AG10803 (cell line): ENCODE data around the gene FBN1.

Experiments
- DNase-seq: peaks from one replicate; pipeline ENCODE4 v3.0.0; 2010; ENCODE audit warnings: low read depth
- H3K4me3 ChIP-seq: 2 replicates; pipeline ENCODE4 v1.5.1; 2011; ENCODE audit warnings: mild to moderate bottlenecking, low read length, control low read depth
- CTCF ChIP-seq: conservative IDR thresholded peaks from 2 replicates; pipeline ENCODE4 v1.5.1; 2011; ENCODE audit warnings: mild to moderate bottlenecking, low read length, control low read depth, inconsistent platforms

FBN1 gene

GRCh38 chr15:48447657-48448056, 197.9 kb downstream of the FBN1 start:
- H3K4me3 ChIP-seq: no peak overlapping the region
- no peak for TF ChIP-seq CTCF
- peak; percentile 73 for DNase-seq

GRCh38 chr15:48447058-48447457, 198.5 kb downstream of the FBN1 start:
- TF ChIP-seq CTCF: no peak
- no peak for DNase-seq
- H3K4me3 ChIP-seq: no peak overlapping the region

GRCh38 chr15:48442011-48442410, 203.5 kb downstream of the FBN1 start:
- H3K4me3 ChIP-seq: no peak overlapping the region
- no peak for TF ChIP-seq CTCF
- no peak for DNase-seq

GRCh38 chr15:48440084-48440483, 205.4 kb downstream of the FBN1 start:
- H3K4me3 ChIP-seq: no peak overlapping the region
- TF ChIP-seq CTCF: 0 out of 2 replicates have a peak, but pooled peaks have one; percentile 2
- peak; percentile 99 for DNase-seq

GRCh38 chr15:48437178-48437577, 208.3 kb downstream of the FBN1 start:
- no peak for TF ChIP-seq CTCF
- H3K4me3 ChIP-seq: no peak overlapping the region
- peak; percentile 91 for DNase-seq

- no peak overlapping the region for H3K4me3 ChIP-seq
- DNase-seq: no peak
- TF ChIP-seq CTCF: no peak
Measured at GRCh38 chr15:48435321-48435720, 210.2 kb downstream of the FBN1 start.

GRCh38 chr15:48433226-48433886, 212.2 kb downstream of the FBN1 start:
- no peak overlapping the region for H3K4me3 ChIP-seq
- DNase-seq: peak; percentile 56
- no peak for TF ChIP-seq CTCF
